HG03159 (cell line): ENCODE results near the gene KRT77.
"Not testable (repeated sequence)": the region's sequence is repeated elsewhere in the genome, so short reads cannot be mapped to it uniquely, and the experiment has no call there.

ENCODE experiments used
- ATAC-seq: cut with Tn5 transposase; IDR thresholded peaks from one replicate; pipeline ENCODE4 v1.9.1; 2021; ENCODE audit warnings: mild to moderate bottlenecking, moderate library complexity; ENCODE audit not compliant: unreplicated experiment

The KRT77 gene

DNA sequence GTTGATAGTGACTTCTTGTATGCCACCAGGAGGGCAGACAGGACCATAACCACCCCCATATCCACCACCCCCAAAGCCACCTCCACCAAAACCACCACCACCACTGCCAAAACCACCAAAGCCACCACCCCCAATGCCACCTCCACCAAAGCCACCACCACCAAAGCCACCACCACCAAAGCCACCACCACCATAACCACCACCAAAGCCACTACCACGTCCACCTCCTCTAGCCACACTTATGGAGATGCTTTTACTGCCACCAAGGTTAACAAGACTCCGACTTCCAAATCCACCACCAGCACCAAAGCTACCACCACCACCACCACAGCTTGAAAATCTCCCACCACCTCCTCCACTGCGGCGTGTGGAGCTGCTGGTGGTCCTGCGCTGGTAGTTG is 23.4 kb downstream of the KRT77 start:
- ATAC-seq, result no peak

DNA sequence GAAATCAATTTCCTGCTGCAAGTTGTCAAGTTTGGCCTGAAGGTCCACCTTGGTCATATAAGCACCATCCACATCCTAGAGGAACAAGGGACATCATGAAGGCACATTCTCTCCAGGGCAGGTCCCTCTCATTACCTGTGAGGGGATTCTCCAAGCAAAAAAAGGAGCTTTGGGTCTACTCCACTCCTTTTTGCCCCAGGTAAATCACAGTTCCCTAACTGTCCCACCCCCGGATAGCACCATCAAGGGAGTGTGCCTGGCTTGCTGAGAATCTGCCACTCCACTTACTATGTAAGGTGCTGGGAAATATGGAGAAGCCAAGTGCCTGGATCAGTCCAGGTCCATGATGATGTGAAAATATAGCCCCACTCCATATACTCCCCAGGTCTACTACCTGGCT is 25.7 kb downstream of the KRT77 start:
- ATAC-seq, result no peak

DNA sequence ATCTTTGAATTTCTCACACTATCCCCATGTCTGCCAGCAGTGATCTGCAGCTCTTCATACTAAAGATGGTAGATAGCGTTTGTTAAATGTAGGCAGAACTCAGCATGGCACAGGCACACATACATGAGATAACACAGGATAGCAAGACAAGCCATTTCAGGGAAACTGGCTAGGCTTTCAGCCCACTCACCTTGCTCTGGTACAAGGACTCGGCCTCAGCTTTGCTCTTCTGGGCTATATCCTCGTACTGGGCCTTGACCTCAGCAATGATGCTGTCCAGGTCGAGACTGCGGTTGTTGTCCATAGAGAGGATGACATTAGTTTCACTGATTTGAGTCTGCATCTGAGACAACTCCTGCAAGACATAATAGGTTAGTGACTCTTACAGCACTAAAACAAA is 26.2 kb downstream of the KRT77 start:
- ATAC-seq, result no peak

DNA sequence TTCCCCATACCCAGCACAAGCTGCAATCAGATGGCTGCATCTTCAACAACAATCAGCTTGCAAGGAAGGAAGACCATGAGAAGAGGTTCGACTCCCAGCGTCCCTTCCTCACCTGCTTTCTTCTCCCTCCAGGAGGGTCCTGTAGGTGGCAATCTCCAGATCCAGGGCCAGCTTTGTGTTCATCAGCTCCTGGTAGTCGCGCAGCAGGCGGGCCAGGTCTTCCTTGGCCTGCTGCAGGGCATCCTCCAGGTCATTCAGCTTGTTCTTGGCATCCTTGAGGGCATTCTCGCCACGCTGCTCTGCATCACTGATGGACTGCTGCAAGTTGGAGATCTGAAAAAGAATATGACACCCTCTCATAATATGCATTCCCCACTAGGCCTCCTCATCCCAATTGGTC is 27.2 kb downstream of the KRT77 start:
- ATAC-seq, result no peak

DNA sequence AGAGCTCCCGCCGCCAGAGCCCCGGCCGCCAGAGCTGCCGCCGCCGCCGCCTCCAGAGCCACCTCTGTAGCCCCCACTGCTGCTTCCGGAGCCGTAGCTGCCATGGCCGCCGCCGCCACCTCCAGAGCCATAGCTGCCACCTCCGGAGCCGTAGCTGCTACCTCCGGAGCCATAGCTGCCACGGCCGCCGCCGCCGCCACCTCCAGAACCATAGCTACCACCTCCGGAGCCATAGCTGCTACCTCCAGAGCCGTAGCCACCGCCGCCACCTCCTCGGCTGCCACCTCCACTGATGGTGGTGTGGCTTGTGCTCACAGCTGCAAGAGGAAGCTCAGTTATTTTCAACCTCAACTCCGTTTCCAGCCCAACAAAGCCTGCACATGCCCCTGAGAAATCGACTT is 28.0 kb downstream of the KRT77 start:
- no peak for ATAC-seq

DNA sequence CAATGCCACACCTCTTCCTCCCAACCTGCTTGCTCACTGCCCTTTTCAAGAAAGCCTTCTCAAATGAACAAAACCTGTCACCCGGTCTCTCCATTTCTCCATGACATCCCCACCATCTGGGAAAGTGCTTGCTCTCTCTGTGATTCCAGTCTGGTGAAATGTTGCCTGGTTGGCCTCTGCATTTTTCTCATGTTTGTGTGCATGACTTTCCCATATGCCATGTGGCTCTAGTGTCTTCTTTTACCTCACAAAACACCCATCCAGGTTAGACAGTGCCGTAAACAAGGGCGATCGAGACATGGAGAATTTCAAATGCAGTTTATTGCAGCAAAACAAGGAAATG is 28.9 kb downstream of the KRT77 start:
- no peak for ATAC-seq

DNA sequence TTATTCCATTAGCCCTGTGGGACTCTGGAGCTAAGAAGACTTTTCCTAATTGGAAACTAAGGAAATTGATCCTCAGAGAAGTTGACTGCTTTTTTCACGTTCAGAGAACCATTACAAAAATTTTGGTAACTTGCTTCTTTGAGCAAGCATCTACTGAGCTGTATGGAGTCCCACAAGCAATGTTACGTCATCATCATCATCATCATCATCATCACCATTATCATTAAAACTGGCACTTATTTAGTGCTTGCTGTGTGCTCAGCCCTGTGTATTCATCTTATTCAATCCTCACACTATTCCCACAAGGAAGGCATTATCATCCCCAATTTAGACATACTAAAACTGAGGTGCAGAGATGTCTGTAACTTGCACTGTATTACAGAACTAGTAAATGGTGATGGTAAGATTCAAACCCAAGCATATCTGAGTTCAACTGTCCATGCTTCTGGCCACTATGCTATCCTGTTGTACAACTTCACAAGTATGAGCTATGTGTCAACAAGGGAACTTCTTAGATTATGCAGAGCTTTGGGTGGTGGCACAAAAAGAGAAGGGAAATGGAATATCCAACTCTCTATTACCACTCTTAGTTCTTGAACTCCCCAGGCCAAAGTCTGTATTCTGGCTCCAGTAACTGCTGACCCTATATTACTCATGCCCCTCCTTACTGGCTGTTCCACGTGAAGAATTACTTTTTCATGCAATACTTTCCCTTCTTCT is 29.5 kb downstream of the KRT77 start:
- ATAC-seq, result no peak

DNA sequence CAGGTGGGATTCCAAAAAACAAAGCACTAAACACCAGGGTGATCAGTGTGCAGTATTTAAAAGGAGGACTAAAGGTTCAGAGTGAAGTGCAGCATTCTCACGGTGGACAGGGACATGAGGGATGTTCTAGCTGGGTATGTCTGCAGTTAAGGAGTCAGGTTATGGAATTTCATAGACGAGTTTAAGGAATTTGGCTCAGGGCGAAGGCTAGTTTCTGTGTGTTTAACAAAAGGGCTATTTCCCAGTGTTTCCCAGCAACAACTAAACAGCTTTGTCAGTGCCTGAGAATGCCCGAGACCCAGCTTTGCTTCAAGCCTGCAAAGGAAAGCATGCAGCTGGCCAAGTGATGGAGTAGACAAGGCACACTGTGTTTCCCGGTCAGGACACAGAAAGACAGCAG is 30.1 kb downstream of the KRT77 start:
- no peak for ATAC-seq

DNA sequence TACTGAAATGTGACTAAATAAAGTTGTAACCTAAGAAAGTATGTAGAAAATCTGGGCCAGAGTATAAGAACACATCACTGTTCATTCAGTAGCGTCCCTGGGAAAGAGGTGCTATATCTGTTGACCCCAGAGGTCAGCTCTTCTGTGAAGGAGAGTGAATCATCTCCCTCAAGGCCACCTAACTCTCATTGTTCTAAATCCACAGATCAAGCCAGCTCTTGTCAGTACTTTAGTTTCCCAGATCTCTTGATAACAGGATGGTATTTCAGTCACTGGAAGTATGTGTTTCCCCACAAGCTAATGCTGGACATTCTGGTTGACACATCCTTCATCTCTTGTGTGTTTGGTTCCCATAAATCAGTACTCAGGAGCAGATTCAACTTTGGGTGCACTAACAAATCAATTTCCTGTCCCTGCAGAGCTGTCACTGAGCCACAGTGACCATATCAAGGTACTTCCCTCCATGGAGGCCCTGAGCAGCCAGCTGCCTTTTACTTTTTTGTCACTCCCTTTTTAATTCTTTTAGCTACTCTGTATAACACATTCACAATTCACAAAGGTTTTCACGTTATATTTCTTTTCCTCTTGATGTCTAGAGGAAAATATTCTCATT is 30.9 kb downstream of the KRT77 start:
- ATAC-seq, result no peak

DNA sequence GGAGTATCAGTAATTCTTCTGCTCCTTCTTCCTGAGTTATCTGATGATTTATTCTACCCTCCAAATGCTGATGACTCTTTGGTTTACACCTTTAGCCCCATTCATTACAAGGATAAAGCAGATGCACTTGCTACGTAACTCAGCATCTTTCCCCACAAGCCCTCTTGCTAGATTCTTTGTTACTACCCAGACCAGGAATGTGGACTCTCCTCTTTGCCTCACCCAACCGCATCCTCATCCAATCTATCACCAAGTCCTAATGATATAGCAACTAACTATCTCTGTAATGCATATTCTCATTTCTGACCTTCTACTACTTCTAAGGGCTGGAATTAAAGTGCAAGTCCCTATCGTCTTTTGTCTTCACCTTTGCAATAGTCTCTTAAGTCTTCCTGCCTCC is 32.4 kb downstream of the KRT77 start:
- ATAC-seq, result no peak

DNA sequence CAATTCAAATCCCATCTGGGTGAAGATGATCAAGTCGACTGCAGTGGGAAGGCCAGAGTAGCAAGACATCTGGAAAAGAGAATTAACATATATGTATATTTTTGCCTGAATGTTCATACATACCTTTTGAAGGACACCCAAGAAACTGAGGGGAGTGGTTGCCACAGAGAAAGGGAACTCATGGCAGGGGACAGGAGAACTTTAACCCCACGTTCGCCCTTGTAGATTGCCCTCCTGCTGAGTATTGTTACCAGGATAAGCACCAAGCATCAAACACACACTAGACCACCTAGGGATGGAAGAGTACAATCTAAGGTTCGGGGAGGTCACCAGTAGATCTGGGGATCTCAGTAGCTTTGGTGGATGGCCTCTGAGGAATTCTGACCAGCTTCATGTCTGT is 32.8 kb downstream of the KRT77 start:
- ATAC-seq, result no peak

DNA sequence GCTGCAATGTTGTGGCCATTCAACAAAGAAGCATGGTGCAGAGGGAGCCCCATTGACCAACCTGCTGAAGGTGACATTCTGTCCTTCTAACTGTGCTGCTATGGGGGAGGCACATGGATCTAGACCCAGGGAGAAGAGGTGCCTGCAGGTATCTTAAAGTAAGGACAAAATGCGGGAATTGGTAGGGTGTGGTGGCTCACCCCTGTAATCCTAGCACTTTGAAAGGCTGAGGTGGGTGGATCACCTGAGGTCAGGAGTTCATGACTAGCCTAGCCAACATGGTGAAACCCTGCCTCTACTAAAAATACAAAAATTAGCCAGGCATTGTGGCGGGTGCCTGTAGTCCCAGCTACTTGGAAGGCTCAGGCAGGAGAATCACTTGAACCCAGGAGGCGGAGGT is 33.4 kb downstream of the KRT77 start:
- not testable (repeated sequence) for ATAC-seq

DNA sequence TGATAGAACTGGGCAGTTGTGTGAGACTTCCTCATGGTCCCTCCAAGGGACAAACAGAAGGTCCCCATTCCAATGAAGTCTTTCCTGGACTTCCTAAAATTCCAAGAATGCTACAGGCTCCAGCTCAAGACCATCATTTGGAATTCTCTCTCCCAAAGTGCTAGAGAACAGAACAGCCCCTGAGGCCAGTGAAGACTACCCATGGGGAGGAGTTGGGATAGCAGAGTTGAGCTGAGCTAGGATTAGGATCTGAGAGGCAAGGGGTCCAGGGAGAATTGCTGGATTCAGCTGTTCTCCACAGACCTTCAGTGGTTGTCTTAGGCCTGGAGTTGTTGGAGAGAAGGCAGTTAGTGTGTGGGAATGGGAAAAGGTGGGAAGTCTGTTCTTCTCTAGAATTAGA is 33.9 kb downstream of the KRT77 start:
- no peak for ATAC-seq

DNA sequence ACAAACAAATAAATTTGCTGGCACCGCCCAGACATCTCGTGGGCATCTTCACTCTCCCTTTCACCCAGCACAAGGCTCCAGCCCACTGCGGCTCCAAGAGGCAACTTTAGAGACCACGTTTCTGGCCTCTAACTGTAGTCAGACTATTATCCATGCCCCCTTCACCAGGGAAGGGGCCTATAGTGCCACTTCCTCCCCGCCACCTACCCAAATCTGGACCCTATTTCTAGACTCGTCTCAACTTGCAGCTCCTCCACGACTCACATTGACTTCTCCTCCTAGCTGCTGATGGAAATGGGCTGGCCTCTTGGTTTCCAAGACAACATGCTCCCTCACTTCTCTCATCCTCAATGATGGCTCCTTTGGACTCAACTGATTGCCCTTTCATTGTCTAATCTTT is 35.4 kb downstream of the KRT77 start:
- ATAC-seq, result no peak

DNA sequence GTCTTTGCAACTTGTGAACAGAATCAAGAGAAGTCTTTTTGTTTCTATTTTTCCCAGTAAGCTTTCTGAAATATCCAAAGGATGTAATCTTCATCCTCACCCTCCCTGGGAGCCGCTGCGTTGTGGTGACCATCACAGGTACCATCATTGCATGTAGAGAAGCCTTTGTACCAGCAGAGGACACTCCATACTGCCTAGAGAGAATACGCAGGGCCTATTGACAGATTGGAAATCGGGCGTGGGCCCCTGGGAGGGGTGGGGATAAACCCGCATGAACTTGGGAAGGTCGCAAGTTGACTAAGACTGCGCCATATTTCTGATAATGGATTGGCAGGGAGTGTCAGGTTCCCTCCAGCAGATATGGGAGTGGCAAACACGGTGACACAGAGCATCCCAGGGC is 35.8 kb downstream of the KRT77 start:
- ATAC-seq, result no peak

DNA sequence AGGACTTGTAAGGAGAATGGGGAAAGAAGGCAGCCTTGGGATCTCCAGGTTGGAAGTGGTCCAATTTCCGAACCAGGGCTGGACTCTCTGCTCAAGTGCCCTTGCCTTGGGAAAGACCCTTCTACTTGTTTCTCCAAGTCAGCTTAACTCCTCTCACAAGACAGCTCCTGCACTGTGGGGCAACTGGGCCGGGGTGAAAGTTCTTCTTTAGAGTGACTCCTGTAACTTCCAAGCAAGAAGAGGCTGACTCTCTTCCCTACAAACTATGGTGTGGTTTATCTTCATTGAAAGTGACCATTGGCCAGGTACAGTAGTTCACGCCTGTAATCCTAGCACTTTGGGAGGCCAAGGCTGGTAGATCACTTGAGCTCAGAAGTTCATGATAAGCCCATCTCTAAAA is 36.9 kb downstream of the KRT77 start:
- no peak for ATAC-seq

DNA sequence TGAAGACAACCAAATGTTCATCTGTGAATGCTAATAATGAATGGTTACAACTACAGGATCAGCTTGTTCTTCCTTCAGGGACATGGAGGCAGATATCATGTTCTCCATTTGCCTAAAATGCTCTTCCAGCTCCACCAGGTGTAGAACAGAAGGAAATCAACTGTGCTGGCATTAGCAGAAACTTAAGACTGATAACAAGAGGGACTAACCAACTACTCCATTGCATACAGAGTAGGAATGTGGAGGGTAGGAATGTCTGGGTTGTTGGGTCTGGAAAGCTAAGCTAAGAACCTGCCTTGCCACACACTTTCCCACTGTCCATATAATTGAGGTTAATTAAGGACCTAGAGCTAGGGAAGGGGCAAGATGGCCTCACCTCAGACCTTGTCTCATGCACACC is 39.9 kb downstream of the KRT77 start:
- ATAC-seq, result no peak

DNA sequence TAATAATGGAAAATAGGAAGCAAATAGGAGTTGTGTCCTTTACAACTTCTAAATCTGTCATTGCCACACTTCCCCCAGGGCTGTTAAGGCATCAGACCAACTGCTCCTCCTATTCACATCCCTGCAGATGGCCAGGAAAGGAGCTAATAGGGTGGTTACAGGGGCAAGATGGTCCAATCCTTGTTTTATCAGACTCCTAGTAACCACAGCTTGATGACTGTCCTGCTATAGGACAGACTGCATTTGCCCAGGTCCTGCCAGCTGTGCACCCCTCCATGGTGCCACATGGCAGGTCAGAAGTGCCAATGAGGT is 40.5 kb downstream of the KRT77 start:
- no peak for ATAC-seq

DNA sequence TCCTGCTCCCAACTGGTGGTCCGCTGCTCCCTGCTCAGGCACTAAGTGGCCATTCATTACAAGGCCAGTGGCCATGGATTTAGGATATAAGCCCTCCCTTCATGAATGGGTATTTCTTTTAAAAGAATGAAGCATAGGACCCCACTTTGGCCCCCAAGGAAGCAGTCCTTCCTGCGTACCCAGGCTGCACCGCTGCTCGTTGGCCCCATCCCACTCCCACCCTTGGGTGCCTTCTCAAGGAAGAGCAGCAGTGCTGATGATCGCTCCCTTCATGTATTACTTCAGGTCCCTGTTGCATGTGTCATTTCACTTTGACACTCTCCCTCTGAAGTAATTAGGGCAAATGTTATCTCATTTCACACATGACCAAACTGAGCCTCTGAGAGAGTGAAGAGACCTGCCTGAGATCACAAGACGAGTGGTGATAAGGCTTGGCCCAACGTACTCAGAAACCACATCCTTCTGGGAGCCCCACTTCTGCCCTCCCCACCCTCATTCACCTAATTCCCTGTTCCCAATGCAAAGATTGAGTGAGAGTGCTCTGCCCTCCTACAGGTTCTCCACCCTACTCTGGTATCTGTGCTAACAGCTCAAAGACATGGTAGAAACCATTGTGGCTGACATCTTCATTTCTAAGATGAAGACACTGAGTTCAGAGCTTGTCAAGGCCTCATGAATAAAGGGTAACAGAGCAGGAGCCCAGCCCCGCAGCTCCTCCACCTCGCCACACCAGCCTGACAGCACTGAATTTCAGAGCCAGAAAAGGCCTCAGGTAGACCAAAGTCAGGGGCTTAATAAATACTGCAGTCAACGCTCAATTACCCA is 41.0 kb downstream of the KRT77 start:
- ATAC-seq, result no peak

DNA sequence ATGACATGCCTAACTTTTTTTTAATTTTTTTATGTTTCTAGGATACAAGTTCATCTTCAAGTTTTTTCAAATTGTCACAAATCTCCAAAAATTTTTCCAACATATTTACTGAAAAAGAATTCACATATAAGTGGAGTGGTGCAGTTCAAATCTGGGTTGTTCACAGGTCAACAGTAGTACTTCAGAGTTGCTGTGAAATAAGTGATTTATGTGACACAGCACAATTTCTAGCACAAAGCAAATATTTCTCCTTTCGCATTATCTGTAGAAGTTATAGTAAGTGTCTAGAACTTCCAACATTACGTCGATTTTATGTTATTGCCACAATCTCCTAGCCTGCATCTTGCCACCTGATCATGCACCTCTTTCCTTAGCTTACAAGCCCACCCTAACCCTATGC is 41.7 kb downstream of the KRT77 start:
- no peak for ATAC-seq

DNA sequence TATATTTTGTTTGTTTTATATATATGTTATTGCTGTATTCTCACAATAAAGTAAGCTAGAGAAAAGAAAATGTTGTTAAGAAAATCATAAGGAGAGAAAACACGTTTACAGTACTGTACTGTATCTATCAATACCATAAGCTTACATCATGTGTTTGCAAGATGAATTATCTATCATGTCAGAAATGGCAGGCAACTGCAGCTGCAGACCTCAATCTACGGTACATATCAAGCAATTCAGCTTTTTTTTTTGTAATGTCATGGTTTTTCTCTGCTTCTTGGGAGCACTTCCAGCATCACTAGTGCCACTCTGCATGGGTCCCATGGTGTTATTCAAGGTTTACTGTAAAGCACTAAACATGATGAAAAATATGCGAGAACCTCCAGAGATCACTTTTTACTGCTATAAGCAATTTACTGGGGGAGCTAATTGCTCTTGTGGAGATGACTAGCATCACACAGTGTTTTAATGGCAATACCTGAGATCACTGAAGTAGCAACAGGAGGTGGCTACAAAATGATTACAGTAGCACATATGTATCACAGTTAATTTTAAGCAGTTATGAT is 42.3 kb downstream of the KRT77 start:
- ATAC-seq, result no peak

DNA sequence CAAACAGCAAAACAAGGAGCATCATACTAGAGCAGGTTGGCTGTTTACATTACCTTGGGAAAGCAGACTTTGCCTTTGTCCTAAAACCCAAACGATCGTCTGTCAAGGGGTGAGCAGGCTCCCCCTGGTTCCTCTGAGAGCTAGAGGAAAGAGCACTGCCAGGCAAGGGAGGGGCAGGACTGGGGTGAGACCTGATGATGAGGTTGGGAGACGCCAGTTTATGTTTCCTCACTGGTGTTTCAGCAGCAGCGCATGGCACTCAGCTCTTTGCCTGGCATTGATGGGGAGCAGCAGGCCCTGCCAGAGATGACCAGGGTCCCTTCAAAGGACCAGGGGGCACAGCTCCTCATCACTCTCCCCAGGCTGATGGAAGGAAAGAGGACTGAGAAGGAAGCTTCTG is 43.4 kb downstream of the KRT77 start:
- no peak for ATAC-seq
